Natural killer cell (primary cell): ENCODE measurements around the gene RALGPS1. TPM values are rescaled to one million over a fixed set of nuclear protein-coding genes. Genes with fewer than 3 reads are reported as not detected.

Experiments
- ATAC-seq, 3 donors: fragments of 150-1000 bp in 2 of 3; fragments of 200-7000 bp in 1 of 3; cut with Tn5 transposase; 1 replicate in 1 of 3; 2 replicates in 2 of 3; pipeline ENCODE4 v1.10.0; 2021; ENCODE audit warnings: mild to moderate bottlenecking in 2 of 3, moderate library complexity in 2 of 3
- DNase-seq, 2 donors: peaks; one replicate each; pipeline versions ENCODE4 v3.0.0 to v3.0.0-alpha.2; 2013 to 2021; ENCODE audit warnings: mixed read lengths in 1 of 2
- H3K27ac ChIP-seq: one replicate; pipeline ENCODE4 v1.5.1; 2013; ENCODE audit warnings: mild to moderate bottlenecking, low read length
- H3K27me3 ChIP-seq: one replicate; pipeline ENCODE4 v1.6.1; 2013; ENCODE audit warnings: low read length; ENCODE audit not compliant: control insufficient read depth, insufficient read depth
- H3K36me3 ChIP-seq: one replicate; pipeline ENCODE4 v1.6.1; 2013; ENCODE audit warnings: low read length; ENCODE audit not compliant: control insufficient read depth, insufficient read depth
- H3K4me1 ChIP-seq: one replicate; pipeline ENCODE4 v1.6.1; 2013; ENCODE audit warnings: low read length; ENCODE audit not compliant: control insufficient read depth, insufficient read depth
- H3K4me3 ChIP-seq: one replicate; pipeline ENCODE4 v1.5.1; 2013; ENCODE audit warnings: low read length
- H3K9me3 ChIP-seq: one replicate; pipeline ENCODE4 v1.6.1; 2013; ENCODE audit warnings: low read length; ENCODE audit not compliant: control insufficient read depth, insufficient read depth
- H3K27ac Mint-ChIP-seq, 2 donors: one replicate each; pipeline ENCODE4 v1.8.0; 2022; ENCODE audit warnings: mild to moderate bottlenecking in 2 of 2, mixed read lengths in 2 of 2, moderate library complexity in 1 of 2
- H3K27me3 Mint-ChIP-seq, 2 donors: one replicate each; pipeline ENCODE4 v1.8.0; 2022; ENCODE audit warnings: low read depth in 2 of 2, mixed read lengths in 2 of 2
- H3K36me3 Mint-ChIP-seq: one replicate; pipeline ENCODE4 v1.8.0; 2022; ENCODE audit warnings: mixed read lengths
- H3K4me1 Mint-ChIP-seq, 2 donors: one replicate each; pipeline ENCODE4 v1.8.0; 2022; ENCODE audit warnings: mixed read lengths in 2 of 2
- H3K4me3 Mint-ChIP-seq: one replicate; pipeline ENCODE4 v1.8.0; 2022; ENCODE audit warnings: mild to moderate bottlenecking, moderate library complexity, mixed read lengths
- H3K9me3 Mint-ChIP-seq, 2 donors: one replicate each; pipeline ENCODE4 v1.8.0; 2022; ENCODE audit warnings: mixed read lengths in 2 of 2
- WGBS: methylation state at CpG from one replicate; pipeline ENCODE4 v1.1.7; 2013; ENCODE audit warnings: missing lambda C conversion rate; ENCODE audit not compliant: insufficient coverage; 5-methylcytosine and 5-hydroxymethylcytosine counted together
- intact Hi-C: fragments of 100-400 bp; cut with micrococcal nuclease; formaldehyde crosslinking; loops from one replicate; pipeline ENCODE4 v1.14.2; 2022
- total RNA-seq, 4 donors: library from RNA; stranded (reverse); fragments of 120-200 nt in 1 of 4; gene quantifications; one replicate each; pipeline versions ENCODE4 v1.2.3 to v1.2.4, GENCODE V29; 2013 to 2022
- TF ChIP-seq, protein P1 (sequence below): fragments of 200-600 bp; IDR thresholded peaks from one replicate; pipeline ENCODE4 v1.8.0; 2022; ENCODE audit warnings: antibody characterized with exemption

RALGPS1 gene
- total RNA-seq, 3 donors from 2014 or later (not counting 1 experiment from before 2014, with no cell fraction given): 11.9 to 21.2 (median 13.2) TPM

DNA sequence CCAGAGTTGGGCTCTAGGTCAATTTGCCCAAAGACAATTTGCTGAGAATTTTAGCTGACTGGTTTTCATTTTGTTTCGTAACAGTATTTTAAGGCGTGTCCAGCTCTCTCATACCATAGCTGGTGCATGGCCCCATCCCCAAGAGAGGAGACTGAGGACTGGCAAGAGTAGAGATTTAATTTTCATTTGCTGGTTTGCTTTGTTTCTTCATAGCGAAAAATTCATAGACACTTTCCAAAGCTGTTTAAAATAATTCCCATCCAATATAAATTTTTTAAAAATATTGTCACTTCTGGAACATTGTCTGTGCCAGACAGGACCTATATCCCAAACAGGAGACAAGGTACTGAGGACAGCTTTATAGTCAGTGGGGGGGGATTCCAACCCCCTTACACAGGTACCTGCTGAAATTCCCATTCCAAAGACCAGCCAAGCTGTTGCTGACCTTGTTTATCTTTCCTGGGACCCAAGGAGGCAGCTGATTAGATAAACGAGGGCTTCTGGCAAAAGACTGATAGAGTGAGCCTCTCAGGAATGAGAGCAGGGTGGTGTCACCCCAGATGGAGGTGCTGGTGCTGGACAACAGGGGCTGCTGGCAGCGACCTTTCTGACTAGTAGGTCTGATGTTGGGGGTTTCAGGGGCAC, 214.6 kb downstream of the RALGPS1 start:
- Mint-ChIP-seq H3K9me3 (no peaks in the 10 kb centered on the region), H3K36me3 (no peaks in the 10 kb centered on the region), H3K4me3 (no peak overlapping the region), H3K4me1 (no peaks in the 10 kb centered on the region), H3K27me3 (peaks cover 15 to 22% of the 10 kb centered on the region in 2 donors), H3K27ac (no peak overlapping the region)
- intact Hi-C loops: no loop called here
- Histone ChIP-seq H3K4me3 (no peak overlapping the region), H3K27ac (no peak overlapping the region), H3K27me3 (no peaks in the 10 kb centered on the region), H3K4me1 (no peaks in the 10 kb centered on the region), H3K9me3 (no peaks in the 10 kb centered on the region), H3K36me3 (no peaks in the 10 kb centered on the region)
- ATAC-seq: no peak
- 98% methylated on average over 5 of the region's 5 CpGs for WGBS
- TF ChIP-seq, protein P1, sequence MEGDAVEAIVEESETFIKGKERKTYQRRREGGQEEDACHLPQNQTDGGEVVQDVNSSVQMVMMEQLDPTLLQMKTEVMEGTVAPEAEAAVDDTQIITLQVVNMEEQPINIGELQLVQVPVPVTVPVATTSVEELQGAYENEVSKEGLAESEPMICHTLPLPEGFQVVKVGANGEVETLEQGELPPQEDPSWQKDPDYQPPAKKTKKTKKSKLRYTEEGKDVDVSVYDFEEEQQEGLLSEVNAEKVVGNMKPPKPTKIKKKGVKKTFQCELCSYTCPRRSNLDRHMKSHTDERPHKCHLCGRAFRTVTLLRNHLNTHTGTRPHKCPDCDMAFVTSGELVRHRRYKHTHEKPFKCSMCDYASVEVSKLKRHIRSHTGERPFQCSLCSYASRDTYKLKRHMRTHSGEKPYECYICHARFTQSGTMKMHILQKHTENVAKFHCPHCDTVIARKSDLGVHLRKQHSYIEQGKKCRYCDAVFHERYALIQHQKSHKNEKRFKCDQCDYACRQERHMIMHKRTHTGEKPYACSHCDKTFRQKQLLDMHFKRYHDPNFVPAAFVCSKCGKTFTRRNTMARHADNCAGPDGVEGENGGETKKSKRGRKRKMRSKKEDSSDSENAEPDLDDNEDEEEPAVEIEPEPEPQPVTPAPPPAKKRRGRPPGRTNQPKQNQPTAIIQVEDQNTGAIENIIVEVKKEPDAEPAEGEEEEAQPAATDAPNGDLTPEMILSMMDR: no peak
- no peak for DNase-seq

DNA sequence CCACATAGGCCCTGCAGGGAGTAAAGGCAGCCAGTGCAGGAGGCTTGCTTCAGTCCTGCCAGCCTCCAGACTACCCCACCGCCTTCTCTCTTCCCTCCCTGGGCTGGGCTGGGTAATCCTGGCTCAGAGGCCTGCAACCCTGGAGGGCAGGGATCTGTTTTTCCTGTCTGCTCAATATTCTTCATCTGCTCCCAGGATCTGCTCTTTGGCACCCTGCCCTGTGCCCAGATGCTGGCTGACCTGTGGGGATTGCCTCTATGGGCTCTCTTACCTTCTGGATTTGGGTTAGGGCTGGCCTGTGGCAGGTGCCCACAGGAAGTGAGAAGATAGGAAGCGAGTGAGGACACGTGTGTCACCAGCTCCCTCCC, 215.1 kb downstream of the RALGPS1 start:
- Mint-ChIP-seq H3K27ac (no peak overlapping the region), H3K36me3 (no peaks in the 10 kb centered on the region), H3K9me3 (no peaks in the 10 kb centered on the region), H3K27me3 (peaks cover 15 to 18% of the 10 kb centered on the region in 2 donors), H3K4me1 (no peaks in the 10 kb centered on the region), H3K4me3 (no peak overlapping the region)
- H3K9me3 ChIP-seq: no peaks in the 10 kb centered on the region
- intact Hi-C loops: no loop called here
- no peak overlapping the region for H3K27ac ChIP-seq
- DNase-seq (no peak), ATAC-seq (no peak)
- H3K4me1 ChIP-seq: no peaks in the 10 kb centered on the region
- TF ChIP-seq, protein P1: no peak
- no peaks in the 10 kb centered on the region for H3K36me3 ChIP-seq
- H3K4me3 ChIP-seq: no peak overlapping the region
- H3K27me3 ChIP-seq: no peaks in the 10 kb centered on the region
- WGBS: 85% methylated on average over 3 of the region's 3 CpGs

DNA sequence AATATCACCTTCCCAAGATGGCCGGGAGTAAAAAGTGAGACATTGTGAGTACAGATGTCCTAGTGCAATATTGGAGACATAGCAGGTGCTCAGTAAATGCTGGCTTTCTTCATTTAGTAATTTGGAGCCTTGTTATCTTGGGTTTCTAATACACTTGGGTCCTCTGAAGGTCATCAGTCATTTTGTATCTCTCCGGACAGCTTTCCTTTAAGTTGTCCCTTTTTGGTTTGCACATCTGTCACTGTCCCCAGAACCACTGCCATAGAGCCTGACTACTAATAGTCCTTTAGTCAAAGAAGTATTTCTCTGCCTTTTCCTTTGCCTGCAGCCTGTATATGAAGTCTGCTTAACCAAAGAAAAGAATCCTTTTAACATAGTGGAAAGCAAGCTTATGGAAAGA, 215.7 kb downstream of the RALGPS1 start:
- no peaks in the 10 kb centered on the region for H3K9me3 Mint-ChIP-seq
- Histone ChIP-seq H3K27ac (no peak overlapping the region), H3K4me1 (no peaks in the 10 kb centered on the region), H3K9me3 (no peaks in the 10 kb centered on the region), H3K27me3 (no peaks in the 10 kb centered on the region), H3K4me3 (no peak overlapping the region), H3K36me3 (no peaks in the 10 kb centered on the region)
- ATAC-seq (no peak), DNase-seq (no peak)
- WGBS: 100% methylated on average over 2 of the region's 2 CpGs
- intact Hi-C loops: no loop called here
- H3K4me1 Mint-ChIP-seq: no peaks in the 10 kb centered on the region
- H3K36me3 Mint-ChIP-seq: no peaks in the 10 kb centered on the region
- TF ChIP-seq, protein P1: no peak
- no peak overlapping the region for H3K4me3 Mint-ChIP-seq
- H3K27ac Mint-ChIP-seq: no peak overlapping the region
- peaks cover 15 to 18% of the 10 kb centered on the region in 2 donors for H3K27me3 Mint-ChIP-seq
